ENCODE measurements around the gene C16orf46.
A peak's percentile ranks its signal among the peaks of the same experiment; 100 is the strongest.

The C16orf46 gene

DNA sequence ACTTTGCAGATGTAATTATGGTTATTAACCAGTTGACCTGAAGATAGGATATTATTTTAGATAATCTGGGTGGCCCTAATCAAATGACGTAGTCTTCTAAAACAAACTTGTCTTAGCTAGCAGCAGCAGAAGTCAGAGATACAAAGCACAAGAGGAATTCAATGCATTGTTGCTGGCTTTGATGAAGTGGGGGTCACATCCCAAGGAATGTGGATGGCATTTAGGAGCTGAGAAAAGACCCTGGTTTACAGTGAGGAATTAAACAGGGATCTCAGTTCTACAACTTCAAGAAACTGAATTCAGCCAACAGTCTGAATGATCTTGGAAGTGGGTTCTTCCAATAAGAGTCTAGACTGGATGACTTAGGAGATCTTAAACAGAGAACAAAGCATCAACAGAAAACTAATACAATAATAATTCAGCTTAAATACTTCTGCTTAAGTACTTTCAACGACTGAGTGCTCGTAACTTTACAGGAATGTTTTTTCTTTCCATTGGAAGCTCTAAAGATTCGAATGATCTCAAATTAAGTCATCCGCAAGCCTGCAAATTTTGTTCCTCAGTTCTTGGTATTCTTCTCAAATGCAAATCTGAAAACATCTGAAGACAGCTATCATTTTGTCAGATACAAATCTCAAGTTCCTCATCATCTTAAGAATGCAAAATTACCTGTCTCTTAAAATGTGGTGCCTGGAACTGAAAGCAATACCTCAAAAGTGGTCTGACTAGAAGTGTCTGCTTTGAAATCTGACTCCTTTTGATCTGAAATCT lies 3.3 kb downstream of the C16orf46 start:
- no peak for DNase-seq

DNA sequence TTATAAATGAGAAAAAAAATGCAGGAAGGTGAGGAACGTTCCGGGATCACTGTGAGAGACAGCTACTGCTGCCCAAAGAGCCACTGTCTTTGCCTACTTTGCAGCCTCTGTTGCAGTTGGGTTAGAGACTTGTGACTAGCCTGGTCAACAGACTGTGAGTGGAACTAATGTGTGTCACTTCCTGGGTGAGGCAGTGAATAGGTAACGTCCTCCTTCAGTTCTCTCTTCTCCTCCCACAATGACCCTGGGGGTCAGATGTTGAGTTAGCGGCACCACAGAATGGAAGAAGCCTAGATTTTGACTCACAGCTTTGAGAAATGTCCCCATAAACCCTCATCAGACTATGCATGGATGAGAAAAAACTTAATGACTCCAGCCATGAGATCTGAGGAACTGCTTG lies 5.2 kb downstream of the C16orf46 start:
- peak; percentile 21 for DNase-seq

DNA sequence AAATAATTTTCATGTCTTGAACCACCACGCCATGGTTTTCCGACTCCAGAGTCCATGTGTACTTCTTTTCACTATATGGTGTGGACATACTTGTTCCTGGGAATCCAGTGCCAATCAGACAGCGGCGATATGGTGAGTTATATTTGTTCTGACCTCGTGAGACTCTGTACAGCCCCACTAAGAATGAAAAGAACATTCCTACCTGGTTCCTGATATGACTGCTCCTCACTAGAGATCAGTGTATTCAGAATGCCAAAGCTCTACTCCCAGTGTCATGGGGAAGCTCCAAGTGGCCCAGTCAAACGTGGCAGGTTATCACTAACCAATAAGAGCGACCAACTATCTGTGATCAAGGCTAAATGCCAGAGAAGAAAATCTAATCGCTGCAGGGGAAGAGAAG lies 6.1 kb downstream of the C16orf46 start:
- DNase-seq: no peak

DNA sequence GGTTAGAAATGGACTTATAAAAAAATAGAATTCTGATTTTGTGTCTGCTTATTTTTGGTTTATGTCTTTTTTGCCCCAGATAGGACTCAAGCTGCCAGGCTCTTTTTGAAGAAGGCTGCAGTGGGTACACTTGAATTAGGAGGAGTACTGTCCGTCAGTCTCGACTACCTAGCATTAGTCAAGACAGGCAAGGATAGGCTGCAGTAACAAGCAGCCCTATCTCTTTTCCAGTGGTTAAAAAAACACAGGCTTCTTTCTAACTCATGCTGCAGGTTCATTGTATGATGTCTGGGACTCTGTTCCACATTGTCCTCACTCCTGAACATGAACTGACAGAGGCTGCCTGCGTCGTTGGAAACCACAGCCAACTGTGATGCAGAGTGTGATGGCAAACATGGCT lies 8.0 kb downstream of the C16orf46 start:
- DNase-seq: no peak

DNA sequence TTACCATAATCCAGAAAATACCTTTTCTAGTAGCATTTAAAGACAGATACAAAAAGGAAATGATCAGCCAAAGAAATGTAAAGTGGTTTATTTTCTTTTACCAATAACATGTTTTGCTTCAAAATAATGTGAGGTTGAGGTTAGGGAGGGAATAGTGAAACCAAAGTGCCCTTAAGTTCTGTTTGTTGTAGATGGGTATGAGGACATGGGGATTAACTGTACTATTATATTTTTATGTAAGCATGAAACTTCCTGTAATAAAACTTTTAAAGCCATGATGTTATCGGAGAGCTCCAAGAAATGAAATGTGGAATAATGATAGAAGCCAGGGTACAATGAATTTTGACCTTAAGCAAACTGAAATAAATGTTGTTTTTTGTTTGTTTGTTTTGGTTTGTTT lies 9.9 kb downstream of the C16orf46 start:
- DNase-seq: no peak

DNA sequence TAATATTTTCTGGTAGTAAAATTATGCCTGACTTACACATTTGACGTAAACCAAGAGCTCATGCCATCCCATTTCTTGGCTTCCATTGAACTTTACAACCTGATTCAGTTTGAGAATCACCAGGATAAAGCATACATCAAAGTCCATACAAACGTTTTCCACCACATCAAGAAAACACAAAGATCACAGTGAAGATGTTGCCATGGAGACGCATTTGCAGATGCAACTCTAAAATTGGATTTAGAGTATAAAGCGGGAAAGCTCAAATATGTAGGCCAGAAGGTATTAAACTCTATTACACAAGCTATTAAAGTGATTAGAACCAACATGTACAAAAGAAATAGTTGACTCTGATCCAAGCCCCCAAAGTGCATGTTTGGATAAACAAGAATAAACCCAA lies 10.4 kb downstream of the C16orf46 start:
- DNase-seq: no peak

DNA sequence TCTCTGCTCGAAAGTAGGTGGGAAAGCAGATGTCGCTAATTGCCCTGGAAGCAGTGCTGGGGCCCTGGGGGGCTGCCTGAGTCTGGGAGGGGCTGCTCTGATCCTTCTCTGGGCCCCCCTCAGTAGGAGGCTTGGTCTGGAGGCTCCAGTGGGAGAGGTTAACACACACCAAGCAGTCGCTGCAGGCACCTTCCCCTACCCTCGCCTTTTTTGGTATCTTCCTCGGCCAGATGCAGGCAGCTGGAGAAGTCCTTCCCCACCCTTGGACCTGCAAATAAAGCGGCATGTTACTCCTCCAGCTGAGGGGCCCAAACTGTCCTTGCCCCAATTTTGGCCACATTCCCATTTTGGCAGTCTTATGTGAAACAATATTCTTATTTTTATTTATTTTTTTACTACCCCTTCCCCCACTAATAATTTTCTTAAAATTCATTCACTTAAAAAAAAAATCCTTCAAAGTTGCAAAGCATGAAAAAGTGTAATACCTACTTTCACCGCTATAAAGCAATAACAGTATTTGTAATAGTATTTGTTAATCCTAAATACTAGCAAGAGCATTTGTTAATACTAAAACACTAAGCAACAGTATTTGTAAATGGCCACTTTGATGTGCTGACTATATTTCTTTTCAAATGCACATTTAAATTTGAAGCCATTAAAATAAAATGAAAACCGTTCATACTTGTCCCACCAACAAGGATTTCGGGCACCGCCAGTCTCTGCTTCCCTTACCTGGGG lies 15.0 kb downstream of the C16orf46 start:
- no peak for DNase-seq

DNA sequence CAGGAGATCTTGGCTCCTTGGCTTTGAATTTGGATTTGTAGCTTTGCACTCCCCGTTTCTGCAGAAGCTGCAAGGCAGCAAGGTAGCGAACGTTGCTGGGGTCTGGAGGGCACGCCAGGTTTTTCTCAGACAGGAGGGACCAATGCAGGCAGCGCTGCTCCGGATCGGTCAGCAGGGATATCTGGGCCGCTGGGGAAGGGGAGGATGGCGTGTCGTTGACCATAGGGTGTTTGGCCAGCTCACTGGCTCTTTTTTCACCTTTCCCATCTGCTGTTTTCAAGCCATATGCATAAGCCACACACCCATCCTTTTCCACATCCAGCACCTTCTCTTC lies 15.8 kb downstream of the C16orf46 start:
- DNase-seq: no peak

DNA sequence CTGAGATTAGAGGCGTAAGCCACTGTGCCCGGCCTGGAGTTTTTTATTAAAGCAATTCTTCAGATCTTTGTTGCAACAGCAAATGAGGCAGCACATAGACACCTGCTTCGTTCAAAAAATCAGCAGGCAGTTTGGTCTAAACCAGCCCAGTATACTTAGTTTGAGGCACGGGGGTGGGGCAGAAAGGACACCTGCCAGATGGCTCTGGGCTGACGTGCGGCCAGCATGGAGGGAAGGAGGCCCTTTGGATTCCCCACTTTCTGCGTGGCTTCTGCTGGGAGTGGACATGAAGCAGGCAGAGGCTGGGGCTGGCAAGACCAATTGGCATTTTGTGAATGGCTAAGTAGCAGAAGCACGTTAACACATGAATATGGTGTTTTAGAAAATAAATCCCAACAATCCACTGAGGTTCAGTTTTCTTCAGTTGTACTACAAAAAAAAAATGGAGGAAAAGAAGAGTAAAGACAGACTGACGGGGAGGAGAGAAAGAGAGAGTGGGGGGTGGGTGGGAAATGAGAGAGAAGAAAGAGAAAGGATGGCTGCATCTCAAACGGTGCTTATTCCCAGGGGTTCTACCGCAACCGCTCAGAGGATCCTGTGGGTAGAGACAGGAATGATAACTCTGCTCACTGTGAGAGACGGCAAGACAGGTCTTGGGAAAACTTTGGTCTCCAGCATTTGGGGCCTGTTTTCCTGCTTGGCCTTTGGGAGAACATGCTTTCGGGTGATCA lies 16.3 kb downstream of the C16orf46 start:
- no peak for DNase-seq

DNA sequence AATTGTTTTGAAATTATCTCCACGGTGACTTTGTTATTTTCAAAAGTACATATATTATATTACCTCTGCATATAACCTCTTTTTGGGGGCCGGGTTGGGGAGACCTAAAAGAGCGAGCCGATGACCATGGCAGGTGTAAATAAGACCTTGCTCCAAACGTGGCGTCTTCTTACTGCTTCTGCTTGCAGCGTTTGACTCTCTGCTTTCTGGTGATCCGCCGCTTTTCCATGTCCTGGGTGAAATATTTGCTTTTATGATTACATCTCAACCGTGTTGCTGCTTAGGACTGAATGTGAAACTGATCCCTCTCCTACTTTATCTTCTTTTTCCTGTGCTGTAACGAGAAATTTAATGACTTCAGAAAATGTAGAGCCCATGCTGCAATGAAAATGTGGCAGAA lies 23.3 kb downstream of the C16orf46 start:
- no peak for DNase-seq

DNA sequence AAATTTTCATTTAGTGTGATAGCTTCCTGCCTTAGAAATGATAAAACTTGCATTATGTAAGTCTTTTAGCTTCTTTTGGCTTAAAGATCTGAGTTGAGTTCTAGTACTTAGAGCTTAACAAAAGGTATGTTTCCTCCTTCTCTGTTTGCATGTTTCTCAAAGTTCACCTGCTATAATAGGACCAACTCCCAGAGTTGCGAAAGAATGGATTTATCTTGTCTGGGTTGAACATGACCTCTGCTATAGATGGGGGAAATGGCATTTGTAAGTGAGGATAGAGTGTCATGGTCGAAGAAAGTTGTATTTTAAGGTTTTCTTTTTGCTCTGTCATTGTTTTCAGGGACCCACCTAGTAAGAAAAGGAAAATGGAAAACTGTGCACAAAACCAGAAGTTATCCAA lies 34.2 kb downstream of the C16orf46 start:
- DNase-seq: no peak

DNA sequence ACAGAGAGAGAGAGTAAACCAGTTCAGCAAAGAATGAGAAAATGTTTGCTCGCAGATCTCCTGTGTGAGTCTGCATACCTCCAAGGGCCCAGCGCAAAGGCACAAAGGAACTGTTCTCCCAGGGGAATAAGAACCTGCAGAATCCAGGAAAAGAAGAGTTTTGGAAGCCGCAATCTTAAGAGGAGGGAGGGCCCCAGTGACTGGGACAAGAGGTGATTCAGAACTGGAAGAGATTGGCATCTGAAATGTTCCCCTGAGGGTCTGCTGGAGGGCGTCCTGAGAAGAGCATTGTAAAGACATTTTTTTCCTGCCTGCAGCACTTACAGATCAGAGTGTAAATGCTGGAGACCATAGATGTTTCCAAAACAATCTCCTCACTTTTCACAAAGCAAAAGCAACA lies 35.3 kb downstream of the C16orf46 start:
- DNase-seq: no peak

DNA sequence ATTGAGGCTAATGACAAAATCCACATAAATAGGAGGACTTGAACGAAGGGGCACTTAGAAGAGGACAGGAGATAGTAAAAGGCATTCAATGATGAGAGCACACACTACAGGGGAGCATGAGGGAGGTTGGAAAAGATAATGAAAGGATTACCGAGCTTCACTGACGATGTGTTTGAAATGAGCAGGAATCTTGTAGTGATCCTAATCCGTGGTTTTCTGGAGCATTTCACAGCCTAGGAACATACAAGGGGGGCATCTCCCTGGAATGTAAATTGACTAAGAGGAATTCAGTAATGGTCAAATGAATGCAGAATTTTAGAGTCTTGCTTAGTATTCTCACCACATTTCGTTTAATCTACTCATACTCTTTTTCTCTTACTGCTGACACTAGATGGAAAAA lies 36.2 kb downstream of the C16orf46 start:
- DNase-seq: no peak

DNA sequence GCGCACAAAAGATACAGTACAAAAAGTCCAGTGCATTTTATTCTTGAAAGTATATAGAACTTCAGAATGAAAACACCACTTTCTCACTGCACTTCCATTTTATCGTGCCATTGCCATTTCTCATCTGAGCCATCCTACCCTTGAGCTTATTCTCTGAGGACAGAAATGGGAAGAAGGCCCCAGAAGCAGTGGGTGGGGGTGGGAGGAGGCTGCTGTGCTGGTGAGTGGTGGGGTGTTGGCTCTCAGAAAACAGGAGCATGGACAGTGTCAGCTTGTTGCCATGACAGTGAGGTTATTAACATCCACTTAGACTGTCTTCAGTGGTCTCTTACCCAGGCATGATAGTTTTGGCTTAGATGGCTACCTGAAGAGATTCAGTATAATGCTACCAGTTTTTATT lies 36.9 kb downstream of the C16orf46 start:
- DNase-seq: no peak

DNA sequence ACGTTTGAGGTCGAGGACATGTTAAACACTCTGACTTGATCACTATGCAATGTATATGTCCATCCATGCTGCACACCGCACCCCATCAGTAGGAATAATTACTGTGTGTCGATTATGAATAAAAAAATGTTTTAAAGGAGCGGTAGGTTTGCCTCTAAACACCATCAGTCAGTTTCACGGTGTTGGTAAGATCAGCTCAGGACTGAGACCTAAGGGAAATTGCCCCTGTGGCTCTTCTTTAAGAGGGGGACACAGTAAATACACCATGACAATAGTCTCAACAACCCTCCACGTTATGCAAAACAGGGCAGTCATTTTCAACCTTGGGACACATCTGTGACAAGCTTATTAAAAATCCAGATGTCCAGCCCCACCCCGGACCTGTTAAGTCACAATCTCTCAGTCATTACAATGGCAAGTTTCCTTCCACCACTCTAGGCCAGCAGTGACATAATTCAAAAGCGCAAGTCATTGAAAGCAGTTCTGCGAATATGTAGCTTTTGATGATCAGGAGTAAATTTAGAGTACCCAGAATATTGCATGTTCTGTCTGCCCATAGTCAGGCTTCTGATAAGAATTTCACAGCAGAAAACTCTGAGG lies 40.2 kb downstream of the C16orf46 start:
- no peak for DNase-seq

DNA sequence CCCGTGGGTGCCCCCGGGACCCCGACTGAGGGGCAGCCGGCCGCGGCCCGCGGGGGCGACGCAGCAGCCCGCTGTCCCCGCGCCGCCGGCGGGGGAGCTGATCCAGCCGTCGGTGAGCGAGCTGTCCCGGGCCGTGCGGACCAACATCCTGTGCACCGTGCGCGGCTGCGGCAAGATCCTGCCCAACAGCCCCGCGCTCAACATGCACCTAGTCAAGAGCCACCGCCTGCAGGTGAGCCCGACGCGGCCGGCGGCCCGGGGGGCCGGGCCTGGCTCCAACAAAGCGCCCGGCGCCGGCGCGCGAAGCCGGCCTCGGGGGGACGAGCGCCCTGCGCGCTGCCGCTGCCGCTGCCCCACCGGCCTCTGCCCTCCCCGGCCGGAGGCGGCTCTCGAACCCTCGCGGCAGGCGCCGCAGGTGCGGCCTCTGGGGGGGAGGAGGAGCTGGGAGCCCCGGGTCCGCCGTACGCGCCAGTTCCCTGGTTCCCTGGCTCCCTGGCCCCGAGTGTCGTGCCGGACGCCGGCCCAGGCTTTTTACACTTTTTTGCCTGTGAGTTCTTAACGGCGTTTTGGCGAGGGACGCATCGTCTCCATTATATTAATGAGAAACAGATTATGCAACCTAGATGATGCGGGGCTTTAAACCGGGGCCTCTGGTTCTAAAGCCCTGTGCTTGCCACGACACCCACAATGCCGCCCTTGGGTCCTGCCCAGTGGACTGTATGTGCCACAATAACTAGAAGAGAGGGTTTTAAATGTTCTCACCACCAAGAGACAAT lies 40.9 kb downstream of the C16orf46 start:
- DNase-seq: peak; percentile 73

DNA sequence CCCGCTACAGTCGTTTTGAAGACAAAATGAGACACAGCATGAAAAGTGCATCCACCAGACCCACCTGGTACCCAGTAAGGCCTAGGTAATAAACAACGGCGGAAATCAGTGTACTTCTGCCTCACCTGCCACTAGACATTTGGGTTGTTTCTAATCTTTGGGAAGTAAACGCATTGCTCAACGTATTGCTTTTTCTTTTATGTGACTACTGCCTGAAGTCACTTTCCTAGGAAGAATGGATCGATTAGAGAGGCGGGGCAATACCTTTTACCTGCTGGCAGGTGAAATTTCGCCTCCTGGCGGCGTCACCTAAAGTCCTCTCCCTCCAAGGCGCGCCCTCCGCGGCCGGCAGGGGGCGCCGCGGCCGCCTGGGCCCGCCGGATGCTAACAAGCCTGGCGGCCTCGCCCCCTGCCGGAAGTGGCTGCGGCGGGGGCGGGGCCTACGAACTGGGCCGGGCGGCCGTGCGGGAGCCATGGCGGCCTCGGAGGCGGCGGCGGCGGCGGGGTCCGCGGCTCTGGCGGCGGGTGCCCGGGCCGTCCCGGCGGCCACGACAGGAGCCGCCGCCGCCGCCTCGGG lies 41.6 kb downstream of the C16orf46 start, which contains the start of gene ATMIN:
Gene ATMIN (plus strand): TSS at position 445 of the 577 bp plus-strand sequence. CDS start 29 bp downstream, at position 474.
- peak; percentile 93 for DNase-seq

DNA sequence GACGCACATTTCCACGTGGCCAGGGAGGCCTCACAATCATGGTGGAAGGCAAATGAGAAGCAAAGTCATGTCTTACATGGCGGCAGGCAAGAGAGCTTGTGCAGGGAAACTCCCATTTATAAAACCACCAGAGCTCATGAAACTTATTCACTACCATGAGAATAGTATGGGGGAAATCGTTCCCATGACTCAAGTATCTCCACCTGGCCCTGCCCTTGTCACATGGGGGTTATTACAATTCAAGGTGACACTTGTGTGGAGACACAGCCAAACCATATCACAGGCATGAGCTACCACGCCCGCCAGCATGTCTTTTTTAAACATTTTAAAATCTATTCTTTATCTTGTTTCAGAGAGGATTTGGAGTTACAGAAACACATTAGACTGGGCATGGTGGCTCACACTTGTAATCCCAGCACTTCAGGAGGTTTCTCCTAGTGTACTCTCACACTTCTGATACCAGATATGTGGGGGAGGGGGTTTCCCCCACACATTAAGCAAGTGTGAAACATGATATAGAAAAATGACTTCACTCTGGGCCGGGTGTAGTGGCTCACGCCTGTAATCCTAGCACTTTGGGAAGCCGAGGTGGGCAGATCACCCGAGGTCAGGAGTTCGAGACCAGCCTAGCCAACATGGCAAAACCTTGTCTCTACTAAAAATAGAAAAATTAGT lies 47.0 kb downstream of the C16orf46 start:
- no peak for DNase-seq

DNA sequence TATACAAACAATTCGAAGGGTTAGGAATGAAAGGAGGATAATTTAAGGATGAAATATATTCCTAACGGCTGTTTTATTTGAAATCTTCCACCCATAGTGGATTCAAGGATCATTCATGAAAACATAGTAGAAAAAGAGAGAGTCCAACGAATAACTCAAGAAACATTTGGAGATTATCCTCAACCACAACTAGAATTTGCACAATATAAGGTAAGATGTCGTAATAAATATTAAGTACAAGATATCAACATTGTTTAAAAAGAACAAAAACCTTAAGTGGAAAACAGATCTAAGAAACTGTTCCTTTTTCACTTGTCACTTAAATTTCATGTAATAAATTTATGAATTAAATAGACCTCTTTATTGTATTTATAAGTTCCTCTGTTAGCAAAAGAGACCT lies 50.6 kb downstream of the C16orf46 start:
- no peak for DNase-seq

DNA sequence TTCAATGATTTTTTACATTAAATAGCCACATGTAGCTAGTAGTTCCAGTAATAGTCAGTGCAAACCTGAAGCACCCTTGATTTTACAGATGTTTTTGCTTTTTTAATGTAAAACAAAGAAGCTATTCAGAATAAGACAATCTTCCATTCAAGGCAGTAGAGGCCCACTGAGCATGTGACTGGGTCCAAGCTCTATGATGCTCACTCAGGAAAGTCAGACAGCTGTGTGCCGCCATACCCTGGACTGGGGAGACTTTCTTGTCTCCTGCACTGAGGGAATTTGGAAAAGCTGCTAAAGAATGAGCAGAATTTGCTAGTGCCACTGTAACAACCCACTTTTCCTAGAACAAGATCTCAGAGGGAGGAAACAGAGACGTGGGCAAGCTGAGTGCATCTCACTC lies 58.5 kb downstream of the C16orf46 start:
- no peak for DNase-seq

DNA sequence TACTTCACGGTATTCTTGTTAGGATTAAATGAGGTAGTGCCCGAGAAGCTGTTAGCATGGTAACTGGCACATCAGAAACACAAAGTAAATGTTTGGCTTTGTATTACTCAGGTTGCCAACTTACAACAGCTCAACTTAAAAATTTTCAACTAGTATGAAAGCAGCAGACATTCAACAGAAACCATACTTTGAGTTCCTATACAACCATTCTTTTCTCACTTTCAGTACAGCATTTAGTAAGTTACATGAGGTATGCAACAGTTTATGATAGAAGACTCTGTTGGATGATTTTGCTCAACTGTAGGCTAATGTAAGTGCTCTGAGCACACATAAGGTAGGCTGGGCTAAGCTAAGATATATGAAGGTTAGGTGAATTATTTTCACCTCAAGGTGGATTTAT lies 62.4 kb downstream of the C16orf46 start:
- DNase-seq: no peak

DNA sequence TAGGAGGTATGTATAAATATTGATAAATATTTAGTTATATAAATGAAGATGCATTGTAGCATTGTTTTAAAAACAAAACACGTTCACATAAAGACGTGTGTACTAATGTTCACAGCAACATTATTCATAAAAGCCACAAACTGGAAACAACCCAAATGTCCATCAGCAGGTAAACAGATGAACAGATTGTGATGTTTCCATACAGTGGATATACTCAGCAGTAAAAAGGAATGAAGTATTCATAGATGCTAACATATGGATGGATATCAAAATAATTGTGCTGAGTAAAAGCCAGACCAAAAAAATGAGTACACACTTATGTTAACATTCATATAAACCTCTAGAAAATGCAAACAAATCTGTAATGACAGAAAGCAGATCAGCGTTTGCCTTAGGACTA lies 64.1 kb downstream of the C16orf46 start:
- no peak for DNase-seq
